ENCODE measurements around the gene COQ10A.

GRCh38 chr12:56311003-56311402 lies 44.3 kb downstream of the COQ10A start:
- TF ChIP-seq, protein P1, sequence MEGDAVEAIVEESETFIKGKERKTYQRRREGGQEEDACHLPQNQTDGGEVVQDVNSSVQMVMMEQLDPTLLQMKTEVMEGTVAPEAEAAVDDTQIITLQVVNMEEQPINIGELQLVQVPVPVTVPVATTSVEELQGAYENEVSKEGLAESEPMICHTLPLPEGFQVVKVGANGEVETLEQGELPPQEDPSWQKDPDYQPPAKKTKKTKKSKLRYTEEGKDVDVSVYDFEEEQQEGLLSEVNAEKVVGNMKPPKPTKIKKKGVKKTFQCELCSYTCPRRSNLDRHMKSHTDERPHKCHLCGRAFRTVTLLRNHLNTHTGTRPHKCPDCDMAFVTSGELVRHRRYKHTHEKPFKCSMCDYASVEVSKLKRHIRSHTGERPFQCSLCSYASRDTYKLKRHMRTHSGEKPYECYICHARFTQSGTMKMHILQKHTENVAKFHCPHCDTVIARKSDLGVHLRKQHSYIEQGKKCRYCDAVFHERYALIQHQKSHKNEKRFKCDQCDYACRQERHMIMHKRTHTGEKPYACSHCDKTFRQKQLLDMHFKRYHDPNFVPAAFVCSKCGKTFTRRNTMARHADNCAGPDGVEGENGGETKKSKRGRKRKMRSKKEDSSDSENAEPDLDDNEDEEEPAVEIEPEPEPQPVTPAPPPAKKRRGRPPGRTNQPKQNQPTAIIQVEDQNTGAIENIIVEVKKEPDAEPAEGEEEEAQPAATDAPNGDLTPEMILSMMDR (IDR thresholded peaks at IDR 0.05 in 4 of 5, conservative IDR thresholded peaks at IDR 0.05 in 1 of 5): no peak
- TF ChIP-seq POLR2A (IDR thresholded peaks at IDR 0.05): no peak

Data from gastrocnemius medialis (tissue), 4 donors.